ENCODE results near the gene BSDC1.

GRCh38 chr1:32388641-32389040, 5.6 kb downstream of the BSDC1 start:
- no peak for TF ChIP-seq HDAC6 (IDR thresholded peaks at IDR 0.05; ENCODE audit: unreplicated experiment)
- TF ChIP-seq USF1 (IDR thresholded peaks at IDR 0.05; ENCODE audit: borderline replicate concordance, extremely low read length, insufficient read depth, low read depth, low read length), result no peak
- TF ChIP-seq ZZZ3 (IDR thresholded peaks at IDR 0.05; ENCODE audit: control insufficient read depth, insufficient read length, low read depth), result no peak
- TF ChIP-seq HCFC1 (IDR thresholded peaks at IDR 0.05; ENCODE audit: low read length), result no peak
- TF ChIP-seq CBX5 (IDR thresholded peaks at IDR 0.05; ENCODE audit: low read depth), result no peak
- no peak for TF ChIP-seq RELB (IDR thresholded peaks at IDR 0.05; ENCODE audit: low read depth)
- no peak for TF ChIP-seq NFIC (IDR thresholded peaks at IDR 0.05; ENCODE audit: low read depth, low read length)
- TF ChIP-seq CTCF (IDR thresholded peaks at IDR 0.05 in 2 of 3, conservative IDR thresholded peaks at IDR 0.05 in 1 of 3; ENCODE audit: control insufficient read depth in 2 of 3, extremely low read depth in 1 of 3, insufficient read depth in 1 of 3, low read depth in 3 of 3, low read length in 3 of 3), result no peak
- TF ChIP-seq EZH2 (IDR thresholded peaks at IDR 0.05; ENCODE audit: borderline replicate concordance, control insufficient read depth, low read depth, low read length), result no peak
- no peak for TF ChIP-seq PBX3 (IDR thresholded peaks at IDR 0.05; ENCODE audit: insufficient replicate concordance, low read depth, low read length)
- no peak for TF ChIP-seq RBBP5 (conservative IDR thresholded peaks at IDR 0.05)
- TF ChIP-seq POLR2AphosphoS2 (IDR thresholded peaks at IDR 0.05; ENCODE audit: low read depth, low read length), result no peak

Data from GM12878 (cell line).